Measurements from ENCODE around the gene SEC14L6. TPM values are rescaled to one million over a fixed set of nuclear protein-coding genes. Genes with fewer than 3 reads are reported as not detected.
"Not testable (repeated sequence)": the region's sequence is repeated elsewhere in the genome, so short reads cannot be mapped to it uniquely, and the experiment has no call there.

Gene SEC14L6
- not detected in 2 replicates for total RNA-seq (2014; rRNA removed; shearing (Covaris generic))

DNA sequence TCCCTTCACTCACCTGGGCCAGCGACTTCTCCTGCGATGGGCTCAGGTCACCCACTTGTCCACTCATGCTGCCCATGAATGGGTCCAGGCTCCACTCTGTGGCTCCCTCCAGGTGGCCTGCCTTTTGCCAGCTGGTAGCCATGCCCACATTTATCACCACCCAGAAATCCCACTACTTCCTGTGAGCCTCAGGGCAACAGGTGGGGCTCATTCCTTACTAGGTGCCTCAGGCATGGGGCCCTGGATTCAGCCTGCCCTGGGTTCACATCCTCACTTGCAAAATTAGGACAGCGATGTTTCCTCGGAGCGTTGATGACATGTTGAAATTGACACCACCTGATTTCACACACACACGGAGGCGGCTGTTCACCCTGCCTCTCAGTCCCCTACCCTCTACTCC, at the start of gene SEC14L6:
Gene SEC14L6 (minus strand): TSS at position 126 of the 400 bp plus-strand sequence. CDS start 59 bp downstream, at position 67.
- no peak for DNase-seq (ENCODE audit: low spot score)

- no peak for DNase-seq (ENCODE audit: low spot score)
Measured at GRCh38 chr22:30596199-30596598, 49.7 kb upstream of the SEC14L6 start.

DNA sequence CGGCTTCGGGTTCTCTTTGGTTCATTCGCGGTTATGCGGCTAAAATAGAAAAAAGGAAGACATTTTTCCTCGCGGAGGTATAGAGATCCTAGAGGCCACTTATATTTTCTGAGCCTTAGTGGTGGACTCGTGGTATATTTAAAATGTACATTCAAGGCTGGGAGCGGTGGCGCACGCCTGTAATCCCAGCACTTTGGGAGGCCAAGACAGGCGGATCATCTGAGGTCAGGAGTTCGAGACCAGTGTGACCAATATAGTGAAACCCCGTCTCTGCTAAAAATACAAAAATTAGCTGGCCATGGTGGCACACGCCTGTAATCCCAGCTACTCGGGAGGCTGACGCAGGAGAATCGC, 45.8 kb upstream of the SEC14L6 start:
- not testable (repeated sequence) for DNase-seq (ENCODE audit: low spot score)

DNA sequence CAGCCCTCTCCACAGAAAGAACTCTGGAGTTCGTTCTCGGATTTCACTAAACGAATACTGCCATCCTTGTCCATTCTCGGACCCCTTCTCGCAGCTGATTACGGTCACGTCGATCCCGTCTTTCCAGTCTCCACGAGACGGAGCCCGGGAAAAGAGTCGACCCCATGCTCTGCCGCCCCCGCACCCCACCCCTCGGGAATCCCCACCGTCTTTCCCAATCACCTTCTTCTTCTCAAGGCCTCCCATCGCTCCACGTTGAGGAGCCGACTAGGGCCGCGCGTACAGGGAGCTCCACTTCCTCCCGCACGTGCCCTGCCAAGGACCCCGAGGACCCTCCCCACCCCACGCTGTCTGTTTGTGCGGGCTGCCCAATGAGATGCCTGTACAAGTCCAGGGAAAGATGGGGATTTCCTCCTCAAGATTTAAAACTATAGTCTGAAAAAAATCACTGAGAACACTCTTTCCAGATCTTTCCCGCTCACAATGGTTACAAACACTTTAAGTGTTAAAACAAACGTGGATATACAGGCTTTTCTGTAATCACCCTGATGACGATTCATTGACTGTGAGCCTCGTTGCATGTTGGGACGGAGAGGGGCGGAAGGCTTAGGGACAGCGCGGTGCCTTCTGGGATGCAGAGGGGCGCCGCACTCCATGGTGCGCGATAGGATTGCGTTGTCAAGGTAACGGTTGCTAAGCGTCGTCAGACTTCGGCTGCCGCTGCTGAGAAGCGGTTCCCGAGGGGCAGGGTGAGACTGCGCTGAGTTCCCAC, 45.2 kb upstream of the SEC14L6 start, which contains the start of gene PES1:
Gene PES1 (minus strand): TSS at position 323 of the 772 bp plus-strand sequence. CDS start 77 bp downstream, at position 246.
- DNase-seq (ENCODE audit: low spot score): peak; percentile 91

DNA sequence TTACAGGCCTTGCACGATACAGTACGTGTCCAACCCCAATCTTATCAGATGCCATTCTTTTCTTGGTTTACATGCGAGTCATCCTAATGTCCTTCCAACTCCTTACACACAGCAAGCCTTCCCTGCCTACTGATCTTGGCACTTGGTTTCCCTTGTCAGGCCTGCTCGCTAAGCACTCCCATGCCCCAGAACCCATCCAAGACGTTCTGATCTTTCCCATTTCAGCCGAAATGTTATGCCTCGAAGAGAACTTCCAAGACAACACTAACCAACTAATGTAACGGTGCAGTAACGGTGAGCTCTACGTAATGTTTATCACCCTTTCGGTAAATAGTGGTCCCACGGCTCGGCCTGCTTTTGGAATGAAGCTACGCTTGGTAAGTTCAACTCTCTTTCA, 44.6 kb upstream of the SEC14L6 start:
- DNase-seq (ENCODE audit: low spot score): no peak

GRCh38 chr22:30586414-30586813, 39.9 kb upstream of the SEC14L6 start:
- no peak for DNase-seq (ENCODE audit: low spot score)

- no peak for DNase-seq (ENCODE audit: low spot score)
Measured at GRCh38 chr22:30584441-30584840, 37.9 kb upstream of the SEC14L6 start.

GRCh38 chr22:30582788-30583545, 36.4 kb upstream of the SEC14L6 start:
- DNase-seq (ENCODE audit: low spot score): no peak

DNA sequence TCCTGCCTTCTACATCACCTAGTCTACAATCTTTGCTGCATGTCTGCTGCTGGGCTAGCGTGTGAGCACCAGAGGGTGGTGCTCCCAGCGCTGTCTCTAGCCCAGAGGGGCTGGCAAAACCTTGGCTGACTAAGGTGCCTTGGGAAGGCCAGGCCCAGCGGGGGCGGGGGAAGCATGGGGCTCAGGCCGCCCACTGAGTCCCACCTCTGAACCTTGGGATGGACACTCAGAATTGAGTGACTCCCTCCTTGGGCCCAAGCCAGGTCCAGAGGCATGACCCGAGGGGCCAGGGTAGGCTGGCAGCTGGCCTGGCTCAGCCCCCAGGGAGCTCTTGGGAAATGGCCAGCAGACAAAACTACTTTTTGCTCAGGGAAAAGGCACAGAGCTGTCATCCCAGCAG, 35.5 kb upstream of the SEC14L6 start:
- no peak for DNase-seq (ENCODE audit: low spot score)

- no peak for DNase-seq (ENCODE audit: low spot score)
Measured at GRCh38 chr22:30580896-30581295, 34.4 kb upstream of the SEC14L6 start.

- DNase-seq (ENCODE audit: low spot score): no peak
Measured at GRCh38 chr22:30578481-30578880, 31.9 kb upstream of the SEC14L6 start.

DNA sequence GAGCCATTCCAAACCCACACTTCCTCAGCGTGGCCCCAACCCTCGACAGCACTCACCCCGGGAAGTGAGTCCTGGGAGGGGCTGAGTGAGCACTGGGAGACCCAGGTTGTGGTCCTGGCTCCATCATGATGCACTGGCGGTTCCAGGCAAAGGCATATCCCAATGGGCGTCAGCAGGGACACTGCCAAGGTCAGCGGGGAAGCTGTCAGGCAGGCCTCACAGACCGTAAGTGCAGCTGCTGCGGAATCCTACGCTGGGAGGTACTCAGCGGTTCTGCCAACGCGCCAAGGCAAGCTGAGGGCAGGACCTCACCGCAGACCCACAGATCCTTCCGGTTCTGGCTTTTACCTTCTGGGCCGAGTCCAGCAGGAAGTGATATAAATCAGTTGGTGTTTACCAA, 29.3 kb upstream of the SEC14L6 start:
- DNase-seq (ENCODE audit: low spot score): peak; percentile 32

DNA sequence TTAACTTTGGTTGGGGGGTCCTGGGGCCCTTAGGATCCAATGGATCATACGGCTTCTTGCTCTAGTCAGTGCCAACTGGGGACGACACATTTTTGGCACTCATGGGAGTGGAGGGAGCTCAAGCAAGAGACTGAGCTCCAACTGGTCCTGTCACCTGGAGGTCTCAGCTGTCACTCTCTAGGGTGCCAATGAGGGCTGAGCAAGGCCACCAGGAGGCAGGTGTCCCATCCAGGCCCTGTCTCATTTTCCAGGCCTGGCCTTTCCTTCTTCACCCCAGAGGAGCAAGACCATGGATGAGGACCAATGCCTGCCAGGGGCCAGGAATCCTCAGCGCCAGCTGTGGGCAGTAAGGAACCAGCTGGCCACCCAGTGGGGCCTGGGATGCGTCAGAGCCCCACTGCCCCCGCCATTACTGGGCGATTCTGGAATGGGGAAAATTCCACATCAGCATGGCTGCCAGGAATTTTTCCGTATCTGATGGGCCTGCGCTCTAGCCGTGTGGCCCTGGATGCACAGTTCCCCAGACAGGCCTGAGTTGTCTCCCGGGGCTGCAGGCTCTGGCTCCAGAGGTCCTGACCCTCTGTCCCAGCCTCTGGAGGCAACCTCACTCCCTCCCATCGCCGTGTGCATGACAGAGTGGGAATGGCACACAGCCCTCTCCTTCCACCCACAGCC, 28.6 kb upstream of the SEC14L6 start:
- DNase-seq (ENCODE audit: low spot score): peak; percentile 66

DNA sequence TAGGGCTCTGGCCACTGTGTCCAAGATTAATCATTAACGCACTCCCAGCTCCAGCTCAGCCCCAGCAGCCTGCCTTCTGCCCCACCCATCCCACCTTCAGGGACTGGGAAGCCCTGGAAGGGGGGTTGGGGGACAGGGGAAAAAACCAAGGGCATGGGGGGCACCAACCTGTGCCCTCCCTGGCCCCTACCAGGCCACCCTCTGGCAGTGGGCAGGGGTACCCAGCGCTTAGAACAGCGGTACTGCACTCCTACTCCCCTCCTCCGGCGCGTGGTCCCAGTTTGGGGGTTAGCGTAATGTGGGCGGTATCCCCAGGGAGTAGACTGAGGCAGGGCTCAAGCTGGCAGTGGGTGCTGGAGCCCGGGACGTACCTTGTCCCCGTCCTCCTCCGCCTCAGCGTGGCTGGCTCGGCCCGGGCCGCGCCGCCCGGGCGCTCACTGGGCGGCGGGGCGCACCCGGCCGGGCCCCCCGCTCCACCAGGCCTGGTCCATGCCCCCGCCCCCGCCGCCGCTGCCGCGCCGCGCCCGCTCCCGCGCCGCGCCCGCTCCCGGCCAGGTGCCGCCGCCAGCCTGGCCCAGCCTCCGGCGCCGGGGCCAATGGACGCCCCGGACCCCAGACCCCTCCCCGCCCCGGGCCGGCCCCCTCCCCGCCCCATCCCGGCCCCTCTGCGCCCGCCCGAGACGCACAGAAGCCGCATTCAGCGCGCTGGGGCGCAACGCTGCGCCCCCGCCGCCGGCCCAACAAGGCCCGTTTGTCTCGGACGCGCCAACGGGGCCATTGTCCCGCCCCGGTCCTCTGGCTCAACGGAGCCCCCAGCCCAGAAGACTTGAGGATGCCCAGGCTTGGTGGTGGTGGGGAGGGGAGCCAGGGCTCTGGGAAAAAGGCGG, 27.8 kb upstream of the SEC14L6 start, which contains the start of gene GAL3ST1:
Gene GAL3ST1 (minus strand): TSS at position 571 of the 887 bp plus-strand sequence. CDS start 17,273 bp downstream, outside the sequence.
- no peak for DNase-seq (ENCODE audit: low spot score)

- DNase-seq (ENCODE audit: low spot score): no peak
Measured at GRCh38 chr22:30573594-30574094, 27.1 kb upstream of the SEC14L6 start.

DNA sequence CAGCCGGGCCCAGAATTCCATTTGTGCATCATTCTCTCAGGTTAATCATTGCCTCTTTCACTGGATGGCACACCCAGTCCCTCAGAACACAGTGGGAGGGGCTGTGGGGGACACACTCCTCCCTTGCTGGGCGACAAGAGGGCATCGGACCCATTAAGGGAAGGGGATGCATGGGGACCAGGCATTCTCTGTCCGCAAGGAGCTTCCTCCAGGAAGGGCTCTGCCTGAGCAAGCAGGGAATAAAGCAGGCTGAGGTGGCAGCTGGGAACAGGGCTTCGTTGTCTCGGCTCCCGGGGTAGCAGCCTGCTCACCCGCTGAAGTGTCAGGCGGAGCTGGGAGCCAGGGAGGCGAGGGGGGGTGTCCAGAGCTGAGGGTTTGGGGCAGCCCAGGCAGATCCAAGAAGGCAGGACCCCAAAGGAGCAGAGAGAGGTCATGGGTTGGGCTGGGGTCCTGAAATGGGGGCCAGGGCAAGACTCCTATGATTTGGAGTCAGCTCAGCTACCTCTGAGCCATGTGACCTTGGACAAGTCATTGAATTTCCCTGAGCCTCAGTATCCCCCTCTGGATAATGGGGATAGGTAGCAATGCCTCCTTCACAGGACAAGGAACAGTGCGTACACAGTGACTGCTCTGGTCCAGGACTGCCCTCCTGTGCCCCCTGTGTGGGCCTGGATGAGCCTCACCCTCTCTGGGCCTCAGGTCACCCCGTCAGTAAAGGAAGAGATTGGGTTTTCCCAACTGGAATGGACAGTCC, 26.5 kb upstream of the SEC14L6 start:
- DNase-seq (ENCODE audit: low spot score): no peak

- DNase-seq (ENCODE audit: low spot score): no peak
Measured at GRCh38 chr22:30572210-30572609, 25.7 kb upstream of the SEC14L6 start.

DNA sequence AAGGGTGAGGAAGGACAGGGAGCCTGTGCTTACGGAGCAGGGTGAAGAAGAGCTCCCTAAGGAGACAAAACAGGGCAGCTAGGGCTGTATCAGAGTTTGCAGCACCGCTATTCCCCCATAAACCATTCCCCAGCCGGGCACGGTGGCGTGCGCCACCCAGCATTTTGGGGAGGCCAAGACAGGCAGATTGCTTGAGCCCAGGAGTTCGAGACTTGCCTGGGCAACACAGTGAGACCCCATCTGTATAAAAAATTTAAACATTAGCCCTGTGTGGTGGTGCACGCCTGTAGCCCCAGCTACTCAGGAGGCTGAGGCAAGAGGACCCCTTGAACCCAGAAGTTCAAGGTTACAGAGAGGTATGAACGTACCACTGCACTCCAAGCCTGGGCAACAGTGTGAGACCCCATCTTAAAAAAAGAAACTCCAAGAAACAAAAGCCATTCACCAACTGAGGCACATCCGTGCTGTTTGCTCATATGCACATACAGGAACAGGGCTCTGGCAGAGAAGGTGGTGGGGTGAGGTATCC, 23.2 kb upstream of the SEC14L6 start:
- no peak for DNase-seq (ENCODE audit: low spot score)

DNA sequence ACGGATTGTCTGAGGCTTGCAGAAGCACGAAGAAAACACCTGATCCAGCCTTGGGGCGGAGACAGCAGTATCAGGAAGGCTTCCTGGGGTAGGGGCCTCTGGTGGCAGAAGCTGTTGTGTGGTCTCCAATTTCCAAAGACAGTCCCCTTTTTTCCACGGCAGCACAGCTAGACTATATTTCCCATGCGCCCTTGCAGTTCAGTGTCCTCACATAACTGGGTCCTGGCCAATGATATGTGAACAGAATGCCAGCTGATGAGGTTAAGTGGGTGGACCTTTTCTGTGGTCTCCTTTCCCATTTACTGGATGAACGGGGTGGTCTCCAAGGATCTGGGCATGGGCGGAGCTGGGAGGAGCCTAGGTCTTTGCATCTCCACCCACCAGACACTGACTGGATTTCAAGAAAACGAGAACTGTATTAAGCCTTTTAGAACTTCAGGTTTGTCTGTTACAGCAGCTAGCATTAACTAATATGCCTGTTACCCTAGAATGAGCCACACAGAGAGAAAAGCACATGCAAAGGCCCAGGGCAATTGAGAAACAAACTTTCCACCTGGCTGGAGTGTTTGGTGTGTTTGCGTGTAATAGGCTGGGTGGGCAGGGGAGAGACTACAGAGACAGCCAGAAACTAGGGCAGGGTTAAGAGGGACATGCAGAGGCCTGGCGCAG, 21.7 kb upstream of the SEC14L6 start:
- no peak for DNase-seq (ENCODE audit: low spot score)
